Myocyte (in vitro differentiated cells): ENCODE results near the gene ZDHHC7. TPM values are rescaled to one million over a fixed set of nuclear protein-coding genes. Genes with fewer than 3 reads are reported as not detected.
A peak's percentile ranks its signal among the peaks of the same experiment; 100 is the strongest.
"Not testable (repeated sequence)": the region's sequence is repeated elsewhere in the genome, so short reads cannot be mapped to it uniquely, and the experiment has no call there.

Source experiments
- DNase-seq: peaks from one replicate; pipeline ENCODE4 v3.0.0-alpha.2; 2012; ENCODE audit warnings: low read depth
- total RNA-seq: library from RNA; depleted of rRNA; stranded (reverse); fragments of >200 nt; gene quantifications from 2 replicates; pipeline ENCODE4 v1.2.3, GENCODE V29; 2014

Gene ZDHHC7
- total RNA-seq, 1 donor from 2014 or later, result 75.7 TPM

- DNase-seq, result no peak
Observed at GRCh38 chr16:84947022-84947421, 64.3 kb downstream of the ZDHHC7 start.

- DNase-seq, result no peak
Observed at GRCh38 chr16:84943620-84944019, 67.7 kb downstream of the ZDHHC7 start.

- DNase-seq, result no peak
Observed at GRCh38 chr16:84942786-84943185, 68.5 kb downstream of the ZDHHC7 start.

- no peak for DNase-seq
Observed at GRCh38 chr16:84941921-84942320, 69.4 kb downstream of the ZDHHC7 start.

- no peak for DNase-seq
Observed at GRCh38 chr16:84940670-84941551, 70.4 kb downstream of the ZDHHC7 start.

- DNase-seq, result not testable (repeated sequence)
Observed at GRCh38 chr16:84938616-84939015, 72.7 kb downstream of the ZDHHC7 start.

GRCh38 chr16:84937196-84938005, 73.9 kb downstream of the ZDHHC7 start:
- DNase-seq, result no peak

GRCh38 chr16:84933774-84934631, 77.3 kb downstream of the ZDHHC7 start:
- DNase-seq, result peak; percentile 82

GRCh38 chr16:84932681-84933080, 78.7 kb downstream of the ZDHHC7 start:
- DNase-seq, result peak; percentile 75

- DNase-seq, result no peak
Observed at GRCh38 chr16:84931506-84931905, 79.8 kb downstream of the ZDHHC7 start.

GRCh38 chr16:84931107-84931494, 80.2 kb downstream of the ZDHHC7 start:
- no peak for DNase-seq

- DNase-seq, result no peak
Observed at GRCh38 chr16:84930298-84931106, 80.8 kb downstream of the ZDHHC7 start.

- DNase-seq, result no peak
Observed at GRCh38 chr16:84929421-84930297, 81.7 kb downstream of the ZDHHC7 start.

GRCh38 chr16:84928679-84929420, 82.5 kb downstream of the ZDHHC7 start:
- no peak for DNase-seq

GRCh38 chr16:84927621-84928591, 83.4 kb downstream of the ZDHHC7 start:
- DNase-seq, result no peak

- no peak for DNase-seq
Observed at GRCh38 chr16:84926462-84926861, 84.9 kb downstream of the ZDHHC7 start.

- DNase-seq, result no peak
Observed at GRCh38 chr16:84925773-84926372, 85.5 kb downstream of the ZDHHC7 start.
